Natural killer cell (primary cell): ENCODE measurements around the gene SHC4. TPM values are rescaled to one million over a fixed set of nuclear protein-coding genes. Genes with fewer than 3 reads are reported as not detected.

Experiments used
- ATAC-seq, 3 donors: fragments of 150-1000 bp in 2 of 3; fragments of 200-7000 bp in 1 of 3; cut with Tn5 transposase; 1 replicate in 1 of 3; 2 replicates in 2 of 3; pipeline ENCODE4 v1.10.0; 2021; ENCODE audit warnings: mild to moderate bottlenecking in 2 of 3, moderate library complexity in 2 of 3
- DNase-seq, 2 donors: peaks; one replicate each; pipeline versions ENCODE4 v3.0.0 to v3.0.0-alpha.2; 2013 to 2021; ENCODE audit warnings: mixed read lengths in 1 of 2
- H3K27ac ChIP-seq: one replicate; pipeline ENCODE4 v1.5.1; 2013; ENCODE audit warnings: mild to moderate bottlenecking, low read length
- H3K27me3 ChIP-seq: one replicate; pipeline ENCODE4 v1.6.1; 2013; ENCODE audit warnings: low read length; ENCODE audit not compliant: control insufficient read depth, insufficient read depth
- H3K36me3 ChIP-seq: one replicate; pipeline ENCODE4 v1.6.1; 2013; ENCODE audit warnings: low read length; ENCODE audit not compliant: control insufficient read depth, insufficient read depth
- H3K4me1 ChIP-seq: one replicate; pipeline ENCODE4 v1.6.1; 2013; ENCODE audit warnings: low read length; ENCODE audit not compliant: control insufficient read depth, insufficient read depth
- H3K4me3 ChIP-seq: one replicate; pipeline ENCODE4 v1.5.1; 2013; ENCODE audit warnings: low read length
- H3K9me3 ChIP-seq: one replicate; pipeline ENCODE4 v1.6.1; 2013; ENCODE audit warnings: low read length; ENCODE audit not compliant: control insufficient read depth, insufficient read depth
- H3K27ac Mint-ChIP-seq, 2 donors: one replicate each; pipeline ENCODE4 v1.8.0; 2022; ENCODE audit warnings: mild to moderate bottlenecking in 2 of 2, mixed read lengths in 2 of 2, moderate library complexity in 1 of 2
- H3K27me3 Mint-ChIP-seq, 2 donors: one replicate each; pipeline ENCODE4 v1.8.0; 2022; ENCODE audit warnings: low read depth in 2 of 2, mixed read lengths in 2 of 2
- H3K36me3 Mint-ChIP-seq: one replicate; pipeline ENCODE4 v1.8.0; 2022; ENCODE audit warnings: mixed read lengths
- H3K4me1 Mint-ChIP-seq, 2 donors: one replicate each; pipeline ENCODE4 v1.8.0; 2022; ENCODE audit warnings: mixed read lengths in 2 of 2
- H3K4me3 Mint-ChIP-seq: one replicate; pipeline ENCODE4 v1.8.0; 2022; ENCODE audit warnings: mild to moderate bottlenecking, moderate library complexity, mixed read lengths
- H3K9me3 Mint-ChIP-seq, 2 donors: one replicate each; pipeline ENCODE4 v1.8.0; 2022; ENCODE audit warnings: mixed read lengths in 2 of 2
- CTCF ChIP-seq: fragments of 200-600 bp; IDR thresholded peaks from one replicate; pipeline ENCODE4 v1.8.0; 2022; ENCODE audit warnings: antibody characterized with exemption
- WGBS: methylation state at CpG from one replicate; pipeline ENCODE4 v1.1.7; 2013; ENCODE audit warnings: missing lambda C conversion rate; ENCODE audit not compliant: insufficient coverage; 5-methylcytosine and 5-hydroxymethylcytosine counted together
- intact Hi-C: fragments of 100-400 bp; cut with micrococcal nuclease; formaldehyde crosslinking; loops from one replicate; pipeline ENCODE4 v1.14.2; 2022
- total RNA-seq, 4 donors: library from RNA; stranded (reverse); fragments of 120-200 nt in 1 of 4; gene quantifications; one replicate each; pipeline versions ENCODE4 v1.2.3 to v1.2.4, GENCODE V29; 2013 to 2022

SHC4 gene
- total RNA-seq, 3 donors from 2014 or later (not counting 1 experiment from before 2014, with no cell fraction given) = 0.19 to 0.43 (median 0.20) TPM

DNA sequence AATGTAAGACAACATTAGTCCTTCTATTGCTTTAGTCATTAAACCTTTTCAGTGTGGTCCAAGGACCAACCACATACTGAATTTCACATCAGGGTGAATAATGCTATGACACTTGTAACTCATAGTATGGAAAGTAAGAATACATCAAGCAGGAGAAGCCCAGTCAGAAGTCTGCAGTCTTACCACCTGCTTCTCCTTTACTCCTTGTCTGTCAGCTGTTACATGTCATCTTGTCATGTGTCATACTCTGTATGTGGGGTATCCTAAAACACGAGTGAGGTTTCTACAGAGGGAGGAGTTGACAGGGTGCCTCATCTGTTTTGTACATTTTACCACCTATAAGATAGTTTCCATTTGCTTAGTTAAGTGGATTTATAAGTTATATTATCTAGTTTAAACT is 118.6 kb downstream of the SHC4 start:
- DNase-seq (no peak), ATAC-seq (no peak)
- Mint-ChIP-seq H3K4me1 (no peaks in the 10 kb centered on the region), H3K36me3 (no peaks in the 10 kb centered on the region), H3K9me3 (no peaks in the 10 kb centered on the region), H3K4me3 (no peak overlapping the region), H3K27me3 (peaks cover 6 to 7% of the 10 kb centered on the region in 2 donors), H3K27ac (no peak overlapping the region)
- Histone ChIP-seq H3K9me3 (no peaks in the 10 kb centered on the region), H3K27ac (no peak overlapping the region), H3K4me3 (no peak overlapping the region), H3K27me3 (no peaks in the 10 kb centered on the region), H3K4me1 (no peaks in the 10 kb centered on the region), H3K36me3 (no peaks in the 10 kb centered on the region)
- intact Hi-C loops = no loop called here
- WGBS = no CpG with 5 or more reads among the region's 1 CpG
- TF ChIP-seq CTCF = no peak

DNA sequence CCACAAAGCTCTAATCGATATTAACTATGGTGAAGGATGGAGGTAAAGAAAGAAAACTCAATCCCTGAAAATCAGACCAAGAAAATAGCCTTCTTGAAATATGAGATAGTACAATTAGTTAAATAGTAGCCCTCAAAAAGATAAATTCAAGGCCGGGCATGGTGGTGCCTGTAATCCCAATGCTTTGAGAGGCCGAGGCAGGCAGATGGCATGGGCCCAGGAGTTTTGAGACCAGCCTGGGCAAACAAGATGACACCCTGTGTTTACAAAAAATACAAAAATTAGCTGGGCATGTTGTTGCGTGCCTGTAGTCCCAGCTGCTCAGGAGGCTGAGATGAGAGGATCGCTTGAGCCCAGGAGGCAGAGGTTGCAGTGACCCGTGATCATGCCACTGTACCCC is 121.2 kb downstream of the SHC4 start:
- ATAC-seq (no peak), DNase-seq (no peak)
- Histone ChIP-seq H3K36me3 (no peaks in the 10 kb centered on the region), H3K4me3 (no peak overlapping the region), H3K27ac (no peak overlapping the region), H3K9me3 (no peaks in the 10 kb centered on the region), H3K4me1 (no peaks in the 10 kb centered on the region), H3K27me3 (no peaks in the 10 kb centered on the region)
- 97% methylated on average over 5 of the region's 6 CpGs for whole genome bisulfite sequencing
- Mint-ChIP-seq H3K4me1 (no peaks in the 10 kb centered on the region), H3K36me3 (no peaks in the 10 kb centered on the region), H3K9me3 (no peaks in the 10 kb centered on the region), H3K4me3 (no peak overlapping the region), H3K27ac (no peak overlapping the region), H3K27me3 (peaks cover 7 to 17% of the 10 kb centered on the region in 2 donors)
- no peak for TF ChIP-seq CTCF
- intact Hi-C loops = no loop called here

GRCh38 chr15:48834756-48835155 is 129.0 kb downstream of the SHC4 start:
- Histone ChIP-seq H3K4me1 (no peaks in the 10 kb centered on the region), H3K4me3 (no peak overlapping the region), H3K36me3 (no peaks in the 10 kb centered on the region), H3K27me3 (no peaks in the 10 kb centered on the region), H3K27ac (no peak overlapping the region), H3K9me3 (peaks cover 7% of the 10 kb centered on the region)
- Mint-ChIP-seq H3K27me3 (peaks cover 33 to 43% of the 10 kb centered on the region in 2 donors), H3K9me3 (peaks cover 2 to 8% of the 10 kb centered on the region in 2 donors), H3K4me1 (no peaks in the 10 kb centered on the region), H3K4me3 (no peak overlapping the region), H3K27ac (no peak overlapping the region), H3K36me3 (peaks cover 13% of the 10 kb centered on the region)
- no peak for DNase-seq
- no peak for ATAC-seq
- intact Hi-C loops = no loop called here
- no peak for TF ChIP-seq CTCF
- 95% methylated on average over 5 of the region's 5 CpGs for WGBS

DNA sequence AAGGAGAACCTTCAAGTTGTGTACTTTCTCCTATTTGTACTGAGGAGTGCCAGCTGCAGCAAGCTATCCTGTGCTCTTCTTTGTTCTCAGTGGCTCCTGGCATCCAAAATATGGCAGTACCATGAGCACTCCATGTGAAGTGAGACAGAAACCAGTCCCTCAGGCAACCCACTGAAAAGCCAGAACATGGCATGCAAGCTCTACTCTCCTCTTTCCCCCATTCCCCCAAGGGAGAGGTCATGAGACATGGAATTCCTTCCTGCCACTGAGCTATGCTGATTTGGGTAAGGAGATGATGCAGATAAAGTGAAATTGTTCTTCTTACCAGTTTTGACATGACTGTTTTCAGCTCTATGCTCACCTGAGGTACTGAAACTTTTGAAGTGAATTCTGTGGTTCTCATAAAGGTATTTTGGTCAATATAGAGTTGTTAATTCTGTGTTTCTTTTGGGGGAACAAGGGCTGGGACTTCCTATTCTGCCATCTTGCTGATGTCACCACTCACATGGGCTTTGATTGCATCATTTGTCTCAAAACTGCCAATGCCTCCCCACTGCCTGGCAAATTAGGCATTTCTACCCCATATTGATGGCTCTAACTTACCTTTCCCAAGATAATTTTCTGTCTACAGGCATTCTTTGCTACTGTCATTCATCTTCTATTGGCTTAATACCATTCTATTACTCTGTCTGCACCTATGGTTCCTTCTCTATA is 130.0 kb downstream of the SHC4 start:
- Histone ChIP-seq H3K9me3 (peaks cover 7% of the 10 kb centered on the region), H3K4me3 (no peak overlapping the region), H3K36me3 (no peaks in the 10 kb centered on the region), H3K27ac (no peak overlapping the region), H3K27me3 (no peaks in the 10 kb centered on the region), H3K4me1 (no peaks in the 10 kb centered on the region)
- peaks cover 31 to 34% of the 10 kb centered on the region in 2 donors for H3K27me3 Mint-ChIP-seq
- H3K4me1 Mint-ChIP-seq = no peaks in the 10 kb centered on the region
- peaks cover 2 to 8% of the 10 kb centered on the region in 2 donors for H3K9me3 Mint-ChIP-seq
- intact Hi-C loops = no loop called here
- H3K27ac Mint-ChIP-seq = no peak overlapping the region
- no peak for TF ChIP-seq CTCF
- H3K4me3 Mint-ChIP-seq = no peak overlapping the region
- DNase-seq (no peak), ATAC-seq (no peak)
- peaks cover 13% of the 10 kb centered on the region for H3K36me3 Mint-ChIP-seq
